ENCODE data around the gene FBLN2.

The FBLN2 gene

GRCh38 chr3:13653631-13654279 lies 104.8 kb downstream of the FBLN2 start:
- in situ Hi-C loops (cut with HindIII; ENCODE audit: low pct_ligation_motif_present, low sequenced_read_pairs): no loop called here
- H3K27ac ChIP-seq: no peak overlapping the region
- H3K36me3 ChIP-seq (replicated peaks): no peaks in the 10 kb centered on the region
- TF ChIP-seq, protein P1, sequence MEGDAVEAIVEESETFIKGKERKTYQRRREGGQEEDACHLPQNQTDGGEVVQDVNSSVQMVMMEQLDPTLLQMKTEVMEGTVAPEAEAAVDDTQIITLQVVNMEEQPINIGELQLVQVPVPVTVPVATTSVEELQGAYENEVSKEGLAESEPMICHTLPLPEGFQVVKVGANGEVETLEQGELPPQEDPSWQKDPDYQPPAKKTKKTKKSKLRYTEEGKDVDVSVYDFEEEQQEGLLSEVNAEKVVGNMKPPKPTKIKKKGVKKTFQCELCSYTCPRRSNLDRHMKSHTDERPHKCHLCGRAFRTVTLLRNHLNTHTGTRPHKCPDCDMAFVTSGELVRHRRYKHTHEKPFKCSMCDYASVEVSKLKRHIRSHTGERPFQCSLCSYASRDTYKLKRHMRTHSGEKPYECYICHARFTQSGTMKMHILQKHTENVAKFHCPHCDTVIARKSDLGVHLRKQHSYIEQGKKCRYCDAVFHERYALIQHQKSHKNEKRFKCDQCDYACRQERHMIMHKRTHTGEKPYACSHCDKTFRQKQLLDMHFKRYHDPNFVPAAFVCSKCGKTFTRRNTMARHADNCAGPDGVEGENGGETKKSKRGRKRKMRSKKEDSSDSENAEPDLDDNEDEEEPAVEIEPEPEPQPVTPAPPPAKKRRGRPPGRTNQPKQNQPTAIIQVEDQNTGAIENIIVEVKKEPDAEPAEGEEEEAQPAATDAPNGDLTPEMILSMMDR (IDR thresholded peaks at IDR 0.05; ENCODE audit: low read depth, low read length, missing control alignments): no peak
- H3K27me3 ChIP-seq (replicated peaks): peaks cover 3% of the 10 kb centered on the region
- H3K4me3 ChIP-seq (ENCODE audit: low read depth, low read length): no peak overlapping the region
- DNase-seq: no peak

GRCh38 chr3:13654330-13655060 lies 105.6 kb downstream of the FBLN2 start:
- in situ Hi-C loops (cut with HindIII; ENCODE audit: low pct_ligation_motif_present, low sequenced_read_pairs): no loop called here
- DNase-seq: no peak
- H3K4me3 ChIP-seq (ENCODE audit: low read depth, low read length): peak overlapping the region; percentile 17
- H3K27me3 ChIP-seq (replicated peaks): peaks cover 3% of the 10 kb centered on the region
- TF ChIP-seq, protein P1 (IDR thresholded peaks at IDR 0.05; ENCODE audit: low read depth, low read length, missing control alignments): no peak
- H3K36me3 ChIP-seq (replicated peaks): no peaks in the 10 kb centered on the region
- H3K27ac ChIP-seq: no peak overlapping the region

DNA sequence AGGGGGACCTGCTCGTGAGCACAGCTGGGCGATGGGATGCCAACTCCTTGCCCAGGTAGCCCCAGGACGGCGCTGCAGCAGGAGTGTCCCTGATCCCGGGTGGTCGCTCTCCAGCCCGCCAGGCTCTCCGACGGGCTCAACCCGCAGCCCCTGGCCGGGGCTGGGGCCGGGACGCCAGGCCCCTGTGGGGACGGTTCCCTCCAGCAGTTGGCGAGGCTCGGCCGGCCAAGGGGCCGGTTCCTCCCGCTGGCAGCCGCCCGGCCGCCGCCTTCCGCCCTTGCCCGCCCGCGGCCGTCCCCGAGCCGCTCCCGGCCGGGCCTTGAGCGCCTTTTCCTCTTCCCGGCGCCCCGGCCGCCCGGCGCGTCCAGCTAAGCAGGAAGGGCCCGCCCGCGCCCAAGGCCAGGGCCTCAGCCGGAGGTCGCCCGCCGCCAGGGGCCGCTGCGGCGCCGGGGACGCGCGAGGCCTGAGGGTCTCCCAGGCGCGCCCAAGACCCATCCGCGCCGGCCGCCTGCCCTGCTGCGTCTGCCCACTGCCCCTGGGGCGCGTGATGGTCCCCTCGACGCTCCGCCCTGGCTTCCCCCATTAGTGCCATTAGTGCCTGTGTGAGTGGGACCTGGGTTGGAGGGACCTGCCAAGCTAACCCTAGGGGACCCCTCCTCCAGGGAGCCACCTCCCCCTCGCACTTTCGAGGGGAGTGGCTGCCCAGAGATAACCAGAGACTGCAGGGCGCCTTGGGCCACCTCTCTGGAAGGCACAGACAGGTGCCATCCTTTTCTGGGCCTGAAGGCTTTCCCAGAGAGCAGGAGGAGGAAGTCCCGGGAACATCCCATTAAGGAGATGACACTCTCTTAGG lies 106.4 kb downstream of the FBLN2 start:
- no peaks in the 10 kb centered on the region for H3K36me3 ChIP-seq (replicated peaks)
- no peak overlapping the region for H3K27ac ChIP-seq
- in situ Hi-C loops (cut with HindIII; ENCODE audit: low pct_ligation_motif_present, low sequenced_read_pairs): no loop called here
- TF ChIP-seq, protein P1 (IDR thresholded peaks at IDR 0.05; ENCODE audit: low read depth, low read length, missing control alignments): peak; percentile 24
- H3K27me3 ChIP-seq (replicated peaks): peaks cover 3% of the 10 kb centered on the region
- no peak for DNase-seq
- H3K4me3 ChIP-seq (ENCODE audit: low read depth, low read length): peak overlapping the region; percentile 17

- TF ChIP-seq, protein P1 (IDR thresholded peaks at IDR 0.05; ENCODE audit: low read depth, low read length, missing control alignments): peak; percentile 34
- Histone ChIP-seq H3K27ac (no peak overlapping the region), H3K36me3 (replicated peaks) (no peaks in the 10 kb centered on the region), H3K27me3 (replicated peaks) (peaks cover 3% of the 10 kb centered on the region), H3K4me3 (ENCODE audit: low read depth, low read length) (no peak overlapping the region)
- in situ Hi-C loops (cut with HindIII; ENCODE audit: low pct_ligation_motif_present, low sequenced_read_pairs): no loop called here
- no peak for DNase-seq
Observed at GRCh38 chr3:13656584-13657301, 107.8 kb downstream of the FBLN2 start.

DNA sequence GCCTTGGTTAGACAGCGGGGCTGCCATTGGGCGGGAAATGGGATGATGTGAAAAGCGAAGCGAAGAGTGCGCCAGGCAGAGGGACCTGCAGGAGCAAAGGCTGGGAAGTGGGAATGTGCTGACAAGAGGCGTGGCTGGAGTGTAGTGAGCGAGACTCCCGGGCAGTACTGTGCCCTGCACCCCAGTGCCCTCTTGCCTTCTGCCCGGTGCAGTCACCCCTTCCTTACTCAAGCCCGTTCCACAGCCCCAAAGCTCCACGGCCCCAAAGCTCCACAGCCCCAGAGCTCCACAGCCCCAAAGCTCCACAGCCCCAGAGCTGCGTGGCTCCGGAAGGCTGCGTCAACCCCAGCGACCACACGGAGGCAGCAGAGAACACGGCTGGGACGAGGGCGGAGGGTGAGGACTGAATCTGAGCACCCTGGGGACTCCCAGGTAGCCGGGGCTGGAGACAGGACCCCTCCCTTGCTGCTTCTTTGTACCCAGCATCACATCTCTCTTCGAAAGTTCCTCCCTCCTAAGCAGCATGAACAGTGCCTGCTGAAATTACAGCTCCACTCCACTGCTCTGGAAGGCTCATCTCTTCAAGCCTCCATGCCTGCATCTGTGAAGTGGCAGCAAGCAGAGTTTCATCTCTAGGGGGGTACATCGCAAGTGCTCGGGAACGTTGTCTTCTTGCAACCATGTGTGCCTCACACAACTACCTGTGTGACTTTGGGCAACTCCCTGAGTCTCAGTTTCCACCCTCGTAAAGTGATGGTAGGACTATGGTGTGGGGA lies 108.9 kb downstream of the FBLN2 start:
- Histone ChIP-seq H3K27me3 (replicated peaks) (peaks cover 3% of the 10 kb centered on the region), H3K36me3 (replicated peaks) (no peaks in the 10 kb centered on the region), H3K4me3 (ENCODE audit: low read depth, low read length) (peak overlapping the region; percentile 9), H3K27ac (no peak overlapping the region)
- TF ChIP-seq, protein P1 (IDR thresholded peaks at IDR 0.05; ENCODE audit: low read depth, low read length, missing control alignments): peak; percentile 93
- in situ Hi-C loops (cut with HindIII; ENCODE audit: low pct_ligation_motif_present, low sequenced_read_pairs): no loop called here
- DNase-seq: peak; percentile 8

Data from brain microvascular endothelial cell (primary cell).